SK-N-SH (cell line): ENCODE results near the gene RBMS1. TPM values are rescaled to one million over a fixed set of nuclear protein-coding genes. Genes with fewer than 3 reads are reported as not detected.

Experiments
- CTCF ChIA-PET: fragments of 300-600, 350-600 bp; formaldehyde crosslinking; extraction: SDS; loops from one replicate; lab custom pipeline; 2021; lab: Yijun Ruan, JAX
- POLR2A ChIA-PET: fragments of 350-600 bp; sonication (Branson Sonifier 250); formaldehyde crosslinking; extraction: SDS; loops from one replicate; lab custom pipeline; 2020; ENCODE audit warnings: antibody characterized with exemption, inconsistent platforms; lab: Yijun Ruan, JAX
- DNase-seq: peaks from one replicate; pipeline ENCODE4 v3.0.0; 2012
- H2AFZ ChIP-seq: fragments of 200-600 bp; sonication (generic); 2 replicates; pipeline ENCODE4 v1.8.1; 2016; ENCODE audit warnings: antibody characterized with exemption, mild to moderate bottlenecking, low read depth
- H3F3A ChIP-seq: fragments of 200-600 bp; sonication (generic); replicated peaks from 2 replicates; pipeline ENCODE3; 2016; ENCODE audit warnings: antibody characterized with exemption, mild to moderate bottlenecking; ENCODE audit not compliant: insufficient read depth
- H3K27ac ChIP-seq, 2 experiments: fragments of 200-500 bp in 1 of 2; fragments of 200-600 bp in 1 of 2; sonication (Bioruptor generic) in 1 of 2; sonication (generic), shearing (Covaris generic) in 1 of 2; 2 replicates each; pipeline versions ENCODE4 v1.5.1 to v1.6.1; 2014 to 2016; ENCODE audit warnings: low read depth in 2 of 2, inconsistent platforms in 1 of 2, low read length in 1 of 2, mild to moderate bottlenecking in 1 of 2, mixed read lengths in 1 of 2
- H3K27me3 ChIP-seq: fragments of 200-600 bp; sonication (generic), shearing (Covaris generic); 2 replicates; pipeline ENCODE4 v1.6.1; 2016; ENCODE audit warnings: mixed run types; ENCODE audit not compliant: insufficient read depth
- H3K36me3 ChIP-seq, 2 experiments: fragments of 200-500 bp in 1 of 2; fragments of 200-600 bp in 1 of 2; sonication (Bioruptor generic) in 1 of 2; sonication (generic) in 1 of 2; replicated peaks in 1 of 2; 2 replicates each; pipeline versions ENCODE3 to v1.5.1; 2014 to 2016; ENCODE audit warnings: low read length in 1 of 2, mild to moderate bottlenecking in 1 of 2; ENCODE audit not compliant: insufficient read depth in 2 of 2, control insufficient read depth in 1 of 2
- H3K4me1 ChIP-seq, 2 experiments: fragments of 200-500 bp in 1 of 2; fragments of 200-600 bp in 1 of 2; sonication (Bioruptor generic) in 1 of 2; sonication (generic), shearing (Covaris generic) in 1 of 2; 2 replicates each; pipeline versions ENCODE4 v1.5.1 to v1.6.1; 2014 to 2016; ENCODE audit warnings: low read depth in 1 of 2, low read length in 1 of 2, mixed run types in 1 of 2; ENCODE audit not compliant: insufficient read depth in 2 of 2, control insufficient read depth in 1 of 2
- H3K4me2 ChIP-seq: fragments of 200-600 bp; sonication (generic), shearing (Covaris generic); 2 replicates; pipeline ENCODE4 v1.6.1; 2017; ENCODE audit warnings: mixed run types
- H3K4me3 ChIP-seq, 2 experiments: fragments of 200-500 bp in 1 of 2; fragments of 200-600 bp in 1 of 2; sonication (Bioruptor generic) in 1 of 2; sonication (generic), shearing (Covaris generic) in 1 of 2; 2 replicates each; pipeline versions ENCODE4 v1.5.1 to v1.8.1; 2014 to 2016; ENCODE audit warnings: low read depth in 2 of 2, inconsistent platforms in 1 of 2, low read length in 1 of 2, mild to moderate bottlenecking in 1 of 2, mixed read lengths in 1 of 2, moderate library complexity in 1 of 2
- H3K79me2 ChIP-seq: fragments of 200-600 bp; sonication (generic); 2 replicates; pipeline ENCODE4 v1.8.1; 2017; ENCODE audit warnings: mild to moderate bottlenecking; ENCODE audit not compliant: insufficient read depth
- H3K9ac ChIP-seq: fragments of 200-600 bp; sonication (generic); 2 replicates; pipeline ENCODE4 v1.6.1; 2017; ENCODE audit warnings: mixed run types
- H3K9me2 ChIP-seq: fragments of 200-600 bp; sonication (generic); 2 replicates; pipeline ENCODE4 v1.6.1; 2017; ENCODE audit warnings: mixed run types
- H3K9me3 ChIP-seq: fragments of 200-600 bp; sonication (generic); 2 replicates; pipeline ENCODE4 v1.6.1; 2017; ENCODE audit warnings: mixed run types, mild to moderate bottlenecking, moderate library complexity
- H4K20me1 ChIP-seq: fragments of 200-600 bp; sonication (generic); 2 replicates; pipeline ENCODE4 v1.6.1; 2017; ENCODE audit warnings: mild to moderate bottlenecking, mixed run types; ENCODE audit not compliant: insufficient read depth
- CHD2 ChIP-seq: fragments of 150-350 bp; IDR thresholded peaks from 2 replicates; pipeline ENCODE4 v1.6.1; 2018; ENCODE audit warnings: low read length; ENCODE audit not compliant: partially characterized antibody
- EP300 ChIP-seq, 2 experiments: IDR thresholded peaks; 2 replicates each; pipeline versions ENCODE4 v1.4.0 to v1.6.1; 2012; ENCODE audit warnings: borderline replicate concordance in 1 of 2, low read depth in 1 of 2, low read length in 1 of 2
- EZH2phosphoT487 ChIP-seq: fragments of 200-600 bp; sonication (generic); IDR thresholded peaks from 2 replicates; pipeline ENCODE4 v1.6.1; 2017; ENCODE audit warnings: low read depth, mixed run types, mild to moderate bottlenecking, antibody characterized with exemption, moderate library complexity, borderline replicate concordance
- FOXM1 ChIP-seq: IDR thresholded peaks from 2 replicates; pipeline ENCODE4 v1.4.0; 2012; ENCODE audit warnings: low read depth, mild to moderate bottlenecking
- GABPA ChIP-seq: IDR thresholded peaks from 2 replicates; pipeline ENCODE4 v1.4.0; 2012; ENCODE audit warnings: low read depth, mild to moderate bottlenecking
- JUND ChIP-seq: IDR thresholded peaks from 2 replicates; pipeline ENCODE4 v1.4.0; 2012
- MEF2A ChIP-seq: IDR thresholded peaks from 2 replicates; pipeline ENCODE4 v1.4.0; 2012; ENCODE audit warnings: low read depth, borderline replicate concordance
- MXI1 ChIP-seq: IDR thresholded peaks from 2 replicates; pipeline ENCODE4 v1.6.1; 2012; ENCODE audit warnings: mild to moderate bottlenecking, low read depth, low read length, improper control_type of control experiment
- POLR2AphosphoS5 ChIP-seq: IDR thresholded peaks from 2 replicates; pipeline ENCODE4 v1.6.1; 2012; ENCODE audit warnings: low read depth, low read length
- RAD21 ChIP-seq: IDR thresholded peaks from 2 replicates; pipeline ENCODE4 v1.6.1; 2012; ENCODE audit warnings: mild to moderate bottlenecking, low read length
- RFX5 ChIP-seq: IDR thresholded peaks from 2 replicates; pipeline ENCODE4 v1.6.1; 2012; ENCODE audit warnings: mild to moderate bottlenecking, improper control_type of control experiment, low read length
- RXRA ChIP-seq: IDR thresholded peaks from 2 replicates; pipeline ENCODE4 v1.4.0; 2012; ENCODE audit warnings: low read depth, mild to moderate bottlenecking, borderline replicate concordance
- SMC3 ChIP-seq: IDR thresholded peaks from 2 replicates; pipeline ENCODE4 v1.6.1; 2012; ENCODE audit warnings: low read depth, low read length, improper control_type of control experiment
- YY1 ChIP-seq: IDR thresholded peaks from 2 replicates; pipeline ENCODE4 v1.4.0; 2012; ENCODE audit warnings: low read depth, mild to moderate bottlenecking
- WGBS: methylation state at CpG from one replicate; pipeline ENCODE4 v1.1.6; 2017; ENCODE audit warnings: low lambda C conversion rate; 5-methylcytosine and 5-hydroxymethylcytosine counted together
- polyA plus RNA-seq, 3 experiments: library from polyadenylated mRNA; depleted of rRNA; stranded (reverse); fragments of >200 nt; gene quantifications; 2 replicates each; pipeline ENCODE4 v1.2.3, GENCODE V29; 2012
- TF ChIP-seq, protein P1 (sequence below): fragments of 150-350 bp; IDR thresholded peaks from 2 replicates; pipeline ENCODE4 v1.6.1; 2017; ENCODE audit warnings: antibody characterized with exemption, low read length, low read depth, borderline replicate concordance
- TF ChIP-seq, protein P2 (sequence below): fragments of 200-600 bp; sonication (generic); IDR thresholded peaks from 2 replicates; pipeline ENCODE4 v1.6.1; 2017; ENCODE audit warnings: antibody characterized with exemption, mild to moderate bottlenecking, moderate library complexity
- TF ChIP-seq, protein P3 (sequence below): IDR thresholded peaks from 2 replicates; pipeline ENCODE4 v1.4.0; 2012; ENCODE audit warnings: low read depth, borderline replicate concordance
- TF ChIP-seq, protein P4 (sequence below): IDR thresholded peaks from 2 replicates; pipeline ENCODE4 v1.4.0; 2012; ENCODE audit warnings: low read depth
- TF ChIP-seq, protein P5 (sequence below): fragments of 150-350 bp; IDR thresholded peaks from 2 replicates; pipeline ENCODE4 v1.6.1; 2016; ENCODE audit warnings: mild to moderate bottlenecking, low read depth, low read length

Gene RBMS1
- polyA plus RNA-seq, 1 of the 3 experiments (the other 2 are of a cell fraction) = 56.5 TPM

DNA sequence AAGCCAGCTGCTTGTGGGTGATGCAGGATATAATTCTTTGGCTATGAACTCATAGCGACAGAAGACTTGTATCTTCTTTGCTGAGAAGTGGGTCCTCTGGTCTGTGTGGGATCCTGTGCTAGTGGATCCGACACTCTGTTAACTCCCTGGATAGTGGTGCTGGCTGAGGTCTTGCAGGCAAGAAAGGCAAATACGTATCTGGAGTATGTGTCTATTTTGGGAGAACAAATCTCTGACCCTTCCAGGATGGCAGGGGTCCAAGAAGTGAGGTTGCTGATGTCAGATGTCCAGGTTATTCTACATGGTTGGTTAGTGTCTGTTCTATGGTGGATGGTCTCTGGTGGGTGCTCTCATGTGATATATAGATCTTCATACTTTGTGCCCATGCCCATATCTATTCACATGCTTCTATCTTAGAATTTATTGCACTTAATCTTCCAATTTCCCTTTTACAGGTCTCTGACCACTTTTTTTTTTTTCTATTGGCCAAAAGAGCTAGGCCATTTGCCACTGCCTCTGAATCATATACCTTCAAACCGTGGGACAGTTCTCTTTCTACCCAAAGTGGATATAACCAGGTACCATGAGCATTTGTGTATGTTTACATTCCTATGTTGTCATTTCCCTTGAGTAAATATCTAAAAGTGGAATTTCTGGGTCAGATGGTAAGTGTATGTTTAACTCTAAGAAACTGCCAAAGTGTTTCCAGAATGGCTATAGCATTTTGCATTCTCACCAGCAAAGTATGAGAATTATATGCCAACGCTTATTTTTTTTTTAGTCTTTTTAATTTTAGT, 45.1 kb upstream of the RBMS1 start:
- H3K27me3 ChIP-seq = no peaks in the 10 kb centered on the region
- no peaks in the 10 kb centered on the region for H4K20me1 ChIP-seq
- no peaks in the 10 kb centered on the region for H3K9me2 ChIP-seq
- ChIA-PET POLR2A (no interaction called here), CTCF (no interaction called here)
- 91% methylated on average over 5 of the region's 5 CpGs for WGBS
- TF ChIP-seq RFX5 (no peak), JUND (no peak), SMC3 (no peak), RXRA (no peak), POLR2AphosphoS5 (no peak), EZH2phosphoT487 (no peak), MEF2A (no peak), EP300 (IDR thresholded peaks at IDR 0.05; ENCODE audit: borderline replicate concordance in 1 of 2, low read depth in 1 of 2, low read length in 1 of 2) (no peak), CHD2 (no peak), MXI1 (no peak), FOXM1 (no peak), GABPA (no peak), YY1 (no peak), RAD21 (no peak)
- TF ChIP-seq, protein P1, sequence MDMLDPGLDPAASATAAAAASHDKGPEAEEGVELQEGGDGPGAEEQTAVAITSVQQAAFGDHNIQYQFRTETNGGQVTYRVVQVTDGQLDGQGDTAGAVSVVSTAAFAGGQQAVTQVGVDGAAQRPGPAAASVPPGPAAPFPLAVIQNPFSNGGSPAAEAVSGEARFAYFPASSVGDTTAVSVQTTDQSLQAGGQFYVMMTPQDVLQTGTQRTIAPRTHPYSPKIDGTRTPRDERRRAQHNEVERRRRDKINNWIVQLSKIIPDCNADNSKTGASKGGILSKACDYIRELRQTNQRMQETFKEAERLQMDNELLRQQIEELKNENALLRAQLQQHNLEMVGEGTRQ = no peak
- TF ChIP-seq, protein P2, sequence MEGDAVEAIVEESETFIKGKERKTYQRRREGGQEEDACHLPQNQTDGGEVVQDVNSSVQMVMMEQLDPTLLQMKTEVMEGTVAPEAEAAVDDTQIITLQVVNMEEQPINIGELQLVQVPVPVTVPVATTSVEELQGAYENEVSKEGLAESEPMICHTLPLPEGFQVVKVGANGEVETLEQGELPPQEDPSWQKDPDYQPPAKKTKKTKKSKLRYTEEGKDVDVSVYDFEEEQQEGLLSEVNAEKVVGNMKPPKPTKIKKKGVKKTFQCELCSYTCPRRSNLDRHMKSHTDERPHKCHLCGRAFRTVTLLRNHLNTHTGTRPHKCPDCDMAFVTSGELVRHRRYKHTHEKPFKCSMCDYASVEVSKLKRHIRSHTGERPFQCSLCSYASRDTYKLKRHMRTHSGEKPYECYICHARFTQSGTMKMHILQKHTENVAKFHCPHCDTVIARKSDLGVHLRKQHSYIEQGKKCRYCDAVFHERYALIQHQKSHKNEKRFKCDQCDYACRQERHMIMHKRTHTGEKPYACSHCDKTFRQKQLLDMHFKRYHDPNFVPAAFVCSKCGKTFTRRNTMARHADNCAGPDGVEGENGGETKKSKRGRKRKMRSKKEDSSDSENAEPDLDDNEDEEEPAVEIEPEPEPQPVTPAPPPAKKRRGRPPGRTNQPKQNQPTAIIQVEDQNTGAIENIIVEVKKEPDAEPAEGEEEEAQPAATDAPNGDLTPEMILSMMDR = no peak
- TF ChIP-seq, protein P3, sequence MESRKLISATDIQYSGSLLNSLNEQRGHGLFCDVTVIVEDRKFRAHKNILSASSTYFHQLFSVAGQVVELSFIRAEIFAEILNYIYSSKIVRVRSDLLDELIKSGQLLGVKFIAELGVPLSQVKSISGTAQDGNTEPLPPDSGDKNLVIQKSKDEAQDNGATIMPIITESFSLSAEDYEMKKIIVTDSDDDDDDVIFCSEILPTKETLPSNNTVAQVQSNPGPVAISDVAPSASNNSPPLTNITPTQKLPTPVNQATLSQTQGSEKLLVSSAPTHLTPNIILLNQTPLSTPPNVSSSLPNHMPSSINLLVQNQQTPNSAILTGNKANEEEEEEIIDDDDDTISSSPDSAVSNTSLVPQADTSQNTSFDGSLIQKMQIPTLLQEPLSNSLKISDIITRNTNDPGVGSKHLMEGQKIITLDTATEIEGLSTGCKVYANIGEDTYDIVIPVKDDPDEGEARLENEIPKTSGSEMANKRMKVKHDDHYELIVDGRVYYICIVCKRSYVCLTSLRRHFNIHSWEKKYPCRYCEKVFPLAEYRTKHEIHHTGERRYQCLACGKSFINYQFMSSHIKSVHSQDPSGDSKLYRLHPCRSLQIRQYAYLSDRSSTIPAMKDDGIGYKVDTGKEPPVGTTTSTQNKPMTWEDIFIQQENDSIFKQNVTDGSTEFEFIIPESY = no peak
- TF ChIP-seq, protein P4, sequence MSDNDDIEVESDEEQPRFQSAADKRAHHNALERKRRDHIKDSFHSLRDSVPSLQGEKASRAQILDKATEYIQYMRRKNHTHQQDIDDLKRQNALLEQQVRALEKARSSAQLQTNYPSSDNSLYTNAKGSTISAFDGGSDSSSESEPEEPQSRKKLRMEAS = no peak
- TF ChIP-seq, protein P5, sequence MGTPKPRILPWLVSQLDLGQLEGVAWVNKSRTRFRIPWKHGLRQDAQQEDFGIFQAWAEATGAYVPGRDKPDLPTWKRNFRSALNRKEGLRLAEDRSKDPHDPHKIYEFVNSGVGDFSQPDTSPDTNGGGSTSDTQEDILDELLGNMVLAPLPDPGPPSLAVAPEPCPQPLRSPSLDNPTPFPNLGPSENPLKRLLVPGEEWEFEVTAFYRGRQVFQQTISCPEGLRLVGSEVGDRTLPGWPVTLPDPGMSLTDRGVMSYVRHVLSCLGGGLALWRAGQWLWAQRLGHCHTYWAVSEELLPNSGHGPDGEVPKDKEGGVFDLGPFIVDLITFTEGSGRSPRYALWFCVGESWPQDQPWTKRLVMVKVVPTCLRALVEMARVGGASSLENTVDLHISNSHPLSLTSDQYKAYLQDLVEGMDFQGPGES = no peak
- H2AFZ ChIP-seq = no peak overlapping the region
- no peaks in the 10 kb centered on the region for H3K9me3 ChIP-seq
- DNase-seq = no peak
- H3K4me1 ChIP-seq = no peaks in the 10 kb centered on the region
- H3K27ac ChIP-seq = no peak overlapping the region
- H3K9ac ChIP-seq = no peak overlapping the region
- H3K4me2 ChIP-seq = no peak overlapping the region
- no peak overlapping the region for H3K4me3 ChIP-seq
- H3K36me3 ChIP-seq = no peaks in the 10 kb centered on the region
- no peaks in the 10 kb centered on the region for H3F3A ChIP-seq
- H3K79me2 ChIP-seq = no peaks in the 10 kb centered on the region
